ENCODE results near the gene GAS6.

GAS6 gene

DNA sequence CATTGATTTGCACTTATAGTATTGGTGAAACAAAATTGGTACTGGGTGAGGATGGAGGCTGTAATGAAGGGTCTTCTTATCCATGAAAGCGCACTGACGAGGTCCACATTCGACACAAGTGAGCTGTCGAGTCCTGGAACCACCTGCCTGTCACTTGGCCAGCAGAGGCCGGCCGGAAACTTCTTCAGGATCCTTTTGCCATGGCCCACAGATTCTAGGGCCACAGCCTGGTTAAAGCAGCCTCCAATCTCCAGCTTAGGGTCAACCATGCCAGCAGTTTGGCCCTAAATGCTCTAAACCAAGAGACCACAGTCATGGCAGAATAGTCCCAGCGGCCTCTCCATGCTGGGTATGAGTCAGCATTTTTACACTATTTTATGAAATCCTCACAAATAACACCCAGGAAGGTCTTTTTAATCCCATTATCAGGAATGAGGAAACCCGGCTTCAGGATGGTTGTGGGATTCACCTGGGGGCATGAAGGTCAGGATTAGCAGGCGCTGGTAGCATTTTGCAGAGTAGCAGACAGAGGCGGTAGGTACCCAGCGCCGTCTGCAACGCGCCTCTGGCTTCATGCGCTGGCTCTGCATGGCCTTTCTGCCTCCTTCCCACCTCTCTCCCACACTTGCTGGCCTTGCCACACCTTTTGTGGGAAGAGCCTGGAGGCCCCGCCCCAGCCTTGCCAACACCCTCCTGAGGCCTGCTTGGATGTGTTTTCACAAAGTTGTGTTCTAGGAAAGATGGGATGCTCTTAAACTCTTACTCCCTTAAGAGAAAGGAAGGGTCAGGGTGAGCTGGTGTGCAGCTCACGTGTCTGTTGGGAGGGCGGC, 15.2 kb downstream of the GAS6 start:
- Histone ChIP-seq H3K9me3 (ENCODE audit: low read length) (no peaks in the 10 kb centered on the region), H3K9ac (ENCODE audit: low read length) (no peak overlapping the region), H3K27ac (ENCODE audit: low read depth, low read length) (no peak overlapping the region), H3K36me3 (ENCODE audit: insufficient read depth, low read length) (peaks cover 4% of the 10 kb centered on the region), H3K4me3 (ENCODE audit: low read depth in 1 of 2, low read length in 2 of 2) (no peak overlapping the region), H3K27me3 (ENCODE audit: control insufficient read depth in 1 of 2, insufficient read depth in 2 of 2, low read length in 2 of 2) (no peaks in the 10 kb centered on the region), H3K4me1 (ENCODE audit: insufficient read depth, low read length) (peaks cover 10% of the 10 kb centered on the region)

DNA sequence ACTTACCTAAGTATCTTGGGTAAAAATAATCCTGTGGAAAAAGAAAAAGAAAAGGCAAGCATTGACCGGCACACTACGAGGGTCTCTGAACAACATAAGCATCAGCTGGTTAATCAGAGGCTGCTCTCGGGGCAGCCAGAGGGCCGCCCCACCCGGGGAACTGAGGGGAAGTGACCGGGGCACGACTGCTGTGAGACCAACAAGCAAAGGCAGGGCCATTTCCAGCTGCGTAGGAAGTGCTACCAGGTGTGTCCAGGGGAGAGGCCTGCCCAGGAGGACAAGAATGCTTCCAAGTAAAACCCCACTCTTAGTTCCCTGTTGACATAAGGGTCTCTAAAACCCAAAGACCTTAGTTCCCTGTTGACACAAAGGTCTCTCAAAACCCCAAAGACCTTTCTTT, 15.9 kb downstream of the GAS6 start:
- Histone ChIP-seq H3K4me1 (ENCODE audit: insufficient read depth, low read length) (peaks cover 3% of the 10 kb centered on the region), H3K27ac (ENCODE audit: low read depth, low read length) (no peak overlapping the region), H3K9me3 (ENCODE audit: low read length) (no peaks in the 10 kb centered on the region), H3K36me3 (ENCODE audit: insufficient read depth, low read length) (peaks cover 4% of the 10 kb centered on the region), H3K9ac (ENCODE audit: low read length) (no peak overlapping the region), H3K4me3 (ENCODE audit: low read depth in 1 of 2, low read length in 2 of 2) (no peak overlapping the region), H3K27me3 (ENCODE audit: control insufficient read depth in 1 of 2, insufficient read depth in 2 of 2, low read length in 2 of 2) (no peaks in the 10 kb centered on the region)

DNA sequence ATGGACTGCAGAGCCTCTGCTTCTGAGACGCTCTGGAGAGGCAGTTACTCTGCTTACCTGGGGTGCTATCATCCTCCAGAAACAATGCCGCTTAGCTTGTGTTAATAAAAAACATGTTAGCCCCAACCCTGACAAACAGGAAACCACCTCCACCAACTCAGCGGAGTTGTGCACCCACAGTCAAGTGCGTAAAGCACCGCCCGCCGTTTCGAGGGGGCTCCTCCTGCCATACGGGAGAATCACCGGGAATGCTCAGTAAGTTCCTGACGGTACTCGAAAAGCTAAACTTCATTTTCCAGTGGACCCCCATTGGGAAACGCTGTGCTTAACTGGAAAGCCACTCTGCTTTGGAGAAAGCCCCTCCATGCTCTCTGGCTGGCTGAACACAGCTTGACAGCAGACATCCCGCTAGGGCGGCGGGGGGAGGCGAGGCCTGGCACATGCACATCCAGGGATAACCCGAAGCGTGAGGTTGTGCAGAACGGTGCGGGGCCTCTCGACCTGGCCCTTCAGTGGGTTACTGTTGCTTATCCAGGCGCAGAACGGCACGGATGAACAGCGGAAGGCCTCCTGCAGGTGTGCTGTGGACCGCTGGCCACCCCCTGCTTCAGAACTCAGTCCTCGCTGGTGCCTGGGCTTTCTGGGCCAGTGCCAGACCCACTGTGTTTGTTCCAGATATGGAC, 17.1 kb downstream of the GAS6 start:
- H3K27me3 ChIP-seq (ENCODE audit: control insufficient read depth in 1 of 2, insufficient read depth in 2 of 2, low read length in 2 of 2): no peaks in the 10 kb centered on the region
- no peak overlapping the region for H3K4me3 ChIP-seq (ENCODE audit: low read depth in 1 of 2, low read length in 2 of 2)
- H3K27ac ChIP-seq (ENCODE audit: low read depth, low read length): no peak overlapping the region
- no peaks in the 10 kb centered on the region for H3K4me1 ChIP-seq (ENCODE audit: insufficient read depth, low read length)
- H3K9me3 ChIP-seq (ENCODE audit: low read length): no peaks in the 10 kb centered on the region
- H3K36me3 ChIP-seq (ENCODE audit: insufficient read depth, low read length): peaks cover 4% of the 10 kb centered on the region
- H3K9ac ChIP-seq (ENCODE audit: low read length): no peak overlapping the region

DNA sequence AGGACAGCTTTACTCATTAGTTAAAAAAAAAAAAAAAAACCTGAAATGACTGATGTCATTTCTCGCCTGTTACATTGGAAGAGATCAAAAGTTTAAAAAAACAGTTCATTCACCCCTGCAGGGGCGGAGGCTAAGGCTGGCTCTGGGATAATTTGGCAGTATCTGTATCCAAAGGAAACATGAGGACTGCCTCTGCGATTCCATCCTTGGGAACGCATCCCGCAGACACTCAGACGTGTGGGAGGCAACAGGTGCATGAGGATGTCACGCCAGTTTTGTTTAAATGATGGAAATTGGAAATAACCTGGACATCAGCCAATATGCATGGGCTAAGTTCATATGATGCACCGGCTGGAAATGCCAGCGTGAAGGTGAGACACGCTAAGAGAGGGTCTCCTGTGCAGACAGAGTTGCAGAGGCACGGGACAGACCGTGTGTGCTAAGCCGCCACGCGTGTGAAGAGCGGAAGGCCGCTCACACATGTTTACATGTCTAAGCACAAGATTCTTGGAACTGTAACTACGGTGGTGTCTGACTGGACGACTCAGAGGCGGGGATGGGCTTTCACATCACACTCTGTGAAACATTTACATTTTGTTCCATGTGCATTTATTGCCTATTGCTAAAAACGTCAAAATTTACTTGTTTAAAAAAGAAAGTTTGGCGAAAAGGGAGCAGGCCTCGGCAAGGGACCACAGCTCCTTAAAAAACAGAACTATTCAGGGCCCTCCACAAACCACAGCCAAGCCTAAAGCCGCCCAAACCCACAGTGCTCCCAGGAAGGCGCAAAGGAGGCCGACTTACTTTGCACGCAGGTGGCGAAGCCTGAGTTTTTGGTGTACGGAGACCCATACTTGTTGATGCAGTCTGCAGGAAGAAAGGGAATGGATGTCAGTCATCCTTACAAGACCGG, 17.9 kb downstream of the GAS6 start:
- peaks cover 4% of the 10 kb centered on the region for H3K36me3 ChIP-seq (ENCODE audit: insufficient read depth, low read length)
- H3K9ac ChIP-seq (ENCODE audit: low read length): no peak overlapping the region
- no peak overlapping the region for H3K27ac ChIP-seq (ENCODE audit: low read depth, low read length)
- H3K4me3 ChIP-seq (ENCODE audit: low read depth in 1 of 2, low read length in 2 of 2): no peak overlapping the region
- H3K27me3 ChIP-seq (ENCODE audit: control insufficient read depth in 1 of 2, insufficient read depth in 2 of 2, low read length in 2 of 2): no peaks in the 10 kb centered on the region
- H3K4me1 ChIP-seq (ENCODE audit: insufficient read depth, low read length): no peaks in the 10 kb centered on the region
- no peaks in the 10 kb centered on the region for H3K9me3 ChIP-seq (ENCODE audit: low read length)

DNA sequence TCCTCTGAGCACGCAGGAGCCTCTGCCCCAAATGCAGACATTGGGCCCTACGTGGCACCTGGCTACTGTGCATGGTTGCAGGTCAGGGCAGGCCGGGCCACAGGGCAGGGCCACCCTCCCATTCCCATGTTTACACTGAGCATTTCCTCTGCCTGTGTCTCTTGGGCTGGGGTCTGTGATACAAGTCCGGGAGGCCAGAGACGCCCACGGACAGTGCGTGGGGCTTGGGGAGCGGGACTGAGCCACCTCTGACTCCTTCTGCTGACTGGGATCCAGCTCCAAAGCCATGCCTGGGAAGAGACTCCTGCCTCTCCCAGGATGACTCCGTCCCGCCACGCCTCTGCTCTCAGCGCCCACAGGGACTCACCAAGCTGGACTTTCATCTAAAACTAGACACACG, 18.8 kb downstream of the GAS6 start:
- Histone ChIP-seq H3K27ac (ENCODE audit: low read depth, low read length) (no peak overlapping the region), H3K27me3 (ENCODE audit: control insufficient read depth in 1 of 2, insufficient read depth in 2 of 2, low read length in 2 of 2) (no peaks in the 10 kb centered on the region), H3K4me3 (ENCODE audit: low read depth in 1 of 2, low read length in 2 of 2) (no peak overlapping the region), H3K4me1 (ENCODE audit: insufficient read depth, low read length) (peaks cover 6% of the 10 kb centered on the region), H3K9me3 (ENCODE audit: low read length) (no peaks in the 10 kb centered on the region), H3K36me3 (ENCODE audit: insufficient read depth, low read length) (peaks cover 4% of the 10 kb centered on the region), H3K9ac (ENCODE audit: low read length) (no peak overlapping the region)

DNA sequence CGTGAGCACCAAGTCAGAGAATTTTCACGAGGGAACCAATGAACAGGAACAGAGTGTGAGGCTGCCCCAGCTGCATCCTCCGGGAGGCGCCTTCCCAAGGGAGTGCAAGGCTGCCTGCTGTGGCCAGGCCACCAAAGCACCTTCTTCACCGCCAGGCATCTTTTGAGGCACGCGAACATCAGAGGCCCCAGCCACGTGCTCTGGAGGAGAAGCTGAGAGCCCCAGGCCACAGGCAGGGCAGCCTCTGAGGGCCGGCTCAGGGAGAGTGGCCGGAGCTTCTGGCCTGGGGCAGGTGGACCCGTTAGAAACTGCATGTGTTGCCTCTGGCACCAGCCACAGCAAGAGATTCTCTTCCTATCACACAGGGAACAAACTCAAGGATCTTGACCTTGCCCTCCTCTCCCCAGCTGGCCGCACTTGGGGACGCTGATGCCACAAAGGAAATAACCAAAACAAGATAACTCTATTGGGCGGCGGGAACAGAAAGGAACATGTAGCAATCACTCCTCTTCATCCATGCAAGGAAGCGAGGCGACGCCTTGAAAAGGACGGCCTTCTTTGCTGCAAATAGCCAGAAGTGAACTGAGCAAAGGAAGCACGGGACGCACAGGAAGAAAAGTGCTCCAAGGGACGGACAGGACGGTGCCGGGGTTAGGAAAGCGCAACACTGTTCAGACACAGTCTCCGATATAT, 19.9 kb downstream of the GAS6 start:
- H3K9me3 ChIP-seq (ENCODE audit: low read length): no peaks in the 10 kb centered on the region
- H3K27me3 ChIP-seq (ENCODE audit: control insufficient read depth in 1 of 2, insufficient read depth in 2 of 2, low read length in 2 of 2): no peaks in the 10 kb centered on the region
- no peak overlapping the region for H3K9ac ChIP-seq (ENCODE audit: low read length)
- peaks cover 14% of the 10 kb centered on the region for H3K4me1 ChIP-seq (ENCODE audit: insufficient read depth, low read length)
- no peak overlapping the region for H3K27ac ChIP-seq (ENCODE audit: low read depth, low read length)
- H3K4me3 ChIP-seq (ENCODE audit: low read depth in 1 of 2, low read length in 2 of 2): no peak overlapping the region
- H3K36me3 ChIP-seq (ENCODE audit: insufficient read depth, low read length): peaks cover 4% of the 10 kb centered on the region

DNA sequence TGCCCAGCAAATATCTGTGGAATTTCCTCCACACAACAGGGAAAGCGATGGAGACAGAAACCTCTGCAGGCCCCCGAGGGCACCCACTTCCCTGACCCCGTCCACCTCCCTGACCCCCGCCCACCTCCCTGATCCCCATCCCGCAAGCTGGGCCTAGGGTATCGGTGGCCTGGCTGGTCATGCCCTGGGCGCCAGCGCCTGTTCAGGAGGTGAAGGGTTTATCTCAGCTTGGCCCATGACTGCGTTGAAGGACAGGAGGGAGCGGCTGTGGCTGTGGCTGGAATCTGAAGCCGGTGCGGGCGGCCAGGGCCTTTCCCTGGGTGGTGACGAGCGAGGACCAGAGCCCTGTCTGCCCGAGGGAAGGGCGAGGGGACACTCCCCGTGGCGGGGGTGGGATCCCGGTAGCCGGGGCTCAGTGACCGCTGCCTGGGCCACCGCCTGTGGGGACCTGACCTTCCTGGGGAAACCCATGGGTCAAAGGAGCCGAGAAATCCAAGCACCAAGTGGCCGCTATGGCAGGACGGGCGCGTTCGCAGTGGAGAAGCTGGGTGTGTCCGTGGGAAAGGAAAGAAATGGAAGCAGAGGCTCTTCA, 20.7 kb downstream of the GAS6 start:
- Histone ChIP-seq H3K9ac (ENCODE audit: low read length) (no peak overlapping the region), H3K4me3 (ENCODE audit: low read depth in 1 of 2, low read length in 2 of 2) (no peak overlapping the region), H3K9me3 (ENCODE audit: low read length) (no peaks in the 10 kb centered on the region), H3K27me3 (ENCODE audit: control insufficient read depth in 1 of 2, insufficient read depth in 2 of 2, low read length in 2 of 2) (no peaks in the 10 kb centered on the region), H3K4me1 (ENCODE audit: insufficient read depth, low read length) (peaks cover 23% of the 10 kb centered on the region), H3K27ac (ENCODE audit: low read depth, low read length) (no peak overlapping the region), H3K36me3 (ENCODE audit: insufficient read depth, low read length) (peaks cover 4% of the 10 kb centered on the region)

DNA sequence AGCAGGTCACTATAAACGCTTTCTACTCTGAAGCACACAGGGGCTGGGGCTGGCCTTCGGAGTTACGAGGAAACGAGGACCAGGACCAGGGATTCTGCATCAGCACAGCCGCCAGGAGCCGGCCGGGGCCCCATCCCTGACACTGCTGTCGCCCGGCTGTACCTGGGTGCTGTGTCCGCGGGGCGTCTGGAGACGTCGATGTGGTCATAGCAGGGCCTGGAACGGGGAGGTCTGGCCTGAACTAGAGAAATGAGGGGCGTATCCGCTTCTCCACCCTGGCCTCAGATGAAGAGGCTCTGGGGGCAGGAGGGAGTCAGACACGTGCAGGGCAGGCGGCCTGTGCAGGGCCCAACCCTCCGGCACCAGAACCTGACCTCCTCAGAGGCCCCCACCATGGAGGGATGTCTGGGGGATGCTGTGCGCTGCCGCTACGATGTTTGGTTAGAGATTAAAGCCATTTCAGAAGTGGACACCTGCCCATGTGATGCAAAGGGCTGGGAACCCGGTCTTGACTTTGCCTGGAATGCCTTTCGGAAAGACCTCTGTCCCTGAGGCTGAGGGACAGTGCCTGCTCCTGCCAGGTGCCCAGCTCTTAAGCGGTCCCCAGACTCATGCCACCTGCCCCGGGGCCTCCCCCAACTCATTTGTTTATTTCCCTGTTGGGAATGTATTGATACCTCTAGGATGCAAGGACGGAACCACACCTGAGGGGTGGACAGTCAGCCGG, 21.4 kb downstream of the GAS6 start:
- peaks cover 4% of the 10 kb centered on the region for H3K36me3 ChIP-seq (ENCODE audit: insufficient read depth, low read length)
- no peaks in the 10 kb centered on the region for H3K9me3 ChIP-seq (ENCODE audit: low read length)
- H3K27me3 ChIP-seq (ENCODE audit: control insufficient read depth in 1 of 2, insufficient read depth in 2 of 2, low read length in 2 of 2): no peaks in the 10 kb centered on the region
- peaks cover 30% of the 10 kb centered on the region for H3K4me1 ChIP-seq (ENCODE audit: insufficient read depth, low read length)
- no peak overlapping the region for H3K9ac ChIP-seq (ENCODE audit: low read length)
- no peak overlapping the region for H3K27ac ChIP-seq (ENCODE audit: low read depth, low read length)
- H3K4me3 ChIP-seq (ENCODE audit: low read depth in 1 of 2, low read length in 2 of 2): no peak overlapping the region

DNA sequence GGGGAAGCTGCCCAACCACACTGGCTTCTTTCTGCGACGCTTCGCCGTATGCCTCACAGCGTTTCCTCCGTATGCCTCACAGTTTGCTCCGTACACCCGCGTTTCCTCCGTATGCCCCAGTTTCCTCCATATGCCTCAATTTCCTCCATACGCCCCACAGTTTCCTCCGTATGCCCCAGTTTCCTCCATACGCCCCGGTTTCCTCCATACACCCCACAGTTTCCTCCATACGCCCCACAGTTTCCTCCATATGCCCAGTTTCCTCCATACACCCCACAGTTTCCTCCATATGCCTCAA, 22.6 kb downstream of the GAS6 start:
- peaks cover 37% of the 10 kb centered on the region for H3K4me1 ChIP-seq (ENCODE audit: insufficient read depth, low read length)

DNA sequence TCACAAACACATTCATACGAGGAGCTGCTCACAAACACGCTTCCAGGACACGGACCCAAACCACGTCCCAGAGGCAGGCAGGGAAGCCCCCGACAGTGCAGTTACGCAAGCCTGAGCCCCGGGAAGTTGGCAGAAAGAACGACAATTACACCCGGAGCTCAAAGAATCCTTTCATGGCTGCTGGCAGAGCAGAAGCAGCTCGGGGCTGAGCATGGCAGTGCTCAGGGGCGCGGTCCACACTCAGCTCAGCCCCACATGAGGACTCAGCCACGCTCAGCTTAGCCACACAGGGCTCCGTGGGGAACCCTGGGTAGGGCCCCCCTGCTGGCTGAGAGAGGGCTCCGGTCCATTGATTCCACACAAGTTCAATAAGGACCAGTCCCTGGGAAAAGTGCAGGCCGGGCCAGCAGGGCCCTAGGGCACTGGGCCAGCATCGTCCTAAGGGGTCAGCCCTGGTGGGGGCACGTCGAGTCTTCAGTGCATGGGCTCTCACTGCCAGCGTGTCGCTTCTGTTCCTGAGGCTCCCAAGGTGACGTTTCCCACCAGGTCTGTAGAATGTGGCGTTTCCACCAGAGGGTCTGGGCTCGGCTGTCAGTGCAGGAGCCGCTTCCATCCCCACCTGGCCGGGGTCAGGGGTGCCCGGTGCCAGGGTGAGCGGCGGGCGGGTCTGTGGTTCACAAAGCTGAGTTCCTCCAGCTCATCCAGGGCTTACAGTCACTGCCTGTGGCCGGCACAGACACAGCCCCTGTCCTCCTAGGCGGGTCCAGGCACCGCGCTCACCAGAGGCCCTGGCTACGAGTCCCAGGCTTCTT, 23.1 kb downstream of the GAS6 start:
- Histone ChIP-seq H3K9ac (ENCODE audit: low read length) (no peak overlapping the region), H3K4me3 (ENCODE audit: low read depth in 1 of 2, low read length in 2 of 2) (no peak overlapping the region), H3K36me3 (ENCODE audit: insufficient read depth, low read length) (peaks cover 4% of the 10 kb centered on the region), H3K4me1 (ENCODE audit: insufficient read depth, low read length) (peaks cover 37% of the 10 kb centered on the region), H3K27me3 (ENCODE audit: control insufficient read depth in 1 of 2, insufficient read depth in 2 of 2, low read length in 2 of 2) (no peaks in the 10 kb centered on the region), H3K9me3 (ENCODE audit: low read length) (no peaks in the 10 kb centered on the region), H3K27ac (ENCODE audit: low read depth, low read length) (no peak overlapping the region)

More for the DNA sequence above, 22.6 kb downstream of the GAS6 start:
- no peak overlapping the region for H3K27ac ChIP-seq (ENCODE audit: low read depth, low read length)
- H3K9ac ChIP-seq (ENCODE audit: low read length): no peak overlapping the region
- H3K9me3 ChIP-seq (ENCODE audit: low read length): no peaks in the 10 kb centered on the region
- H3K36me3 ChIP-seq (ENCODE audit: insufficient read depth, low read length): peaks cover 4% of the 10 kb centered on the region
- no peaks in the 10 kb centered on the region for H3K27me3 ChIP-seq (ENCODE audit: control insufficient read depth in 1 of 2, insufficient read depth in 2 of 2, low read length in 2 of 2)
- no peak overlapping the region for H3K4me3 ChIP-seq (ENCODE audit: low read depth in 1 of 2, low read length in 2 of 2)
